HG03565 (cell line): ENCODE measurements around the gene EHBP1.

ENCODE experiments used
- ATAC-seq: cut with Tn5 transposase; IDR thresholded peaks from one replicate; pipeline ENCODE4 v1.9.1; 2021; ENCODE audit warnings: mild to moderate bottlenecking, moderate library complexity; ENCODE audit not compliant: unreplicated experiment

Gene EHBP1

DNA sequence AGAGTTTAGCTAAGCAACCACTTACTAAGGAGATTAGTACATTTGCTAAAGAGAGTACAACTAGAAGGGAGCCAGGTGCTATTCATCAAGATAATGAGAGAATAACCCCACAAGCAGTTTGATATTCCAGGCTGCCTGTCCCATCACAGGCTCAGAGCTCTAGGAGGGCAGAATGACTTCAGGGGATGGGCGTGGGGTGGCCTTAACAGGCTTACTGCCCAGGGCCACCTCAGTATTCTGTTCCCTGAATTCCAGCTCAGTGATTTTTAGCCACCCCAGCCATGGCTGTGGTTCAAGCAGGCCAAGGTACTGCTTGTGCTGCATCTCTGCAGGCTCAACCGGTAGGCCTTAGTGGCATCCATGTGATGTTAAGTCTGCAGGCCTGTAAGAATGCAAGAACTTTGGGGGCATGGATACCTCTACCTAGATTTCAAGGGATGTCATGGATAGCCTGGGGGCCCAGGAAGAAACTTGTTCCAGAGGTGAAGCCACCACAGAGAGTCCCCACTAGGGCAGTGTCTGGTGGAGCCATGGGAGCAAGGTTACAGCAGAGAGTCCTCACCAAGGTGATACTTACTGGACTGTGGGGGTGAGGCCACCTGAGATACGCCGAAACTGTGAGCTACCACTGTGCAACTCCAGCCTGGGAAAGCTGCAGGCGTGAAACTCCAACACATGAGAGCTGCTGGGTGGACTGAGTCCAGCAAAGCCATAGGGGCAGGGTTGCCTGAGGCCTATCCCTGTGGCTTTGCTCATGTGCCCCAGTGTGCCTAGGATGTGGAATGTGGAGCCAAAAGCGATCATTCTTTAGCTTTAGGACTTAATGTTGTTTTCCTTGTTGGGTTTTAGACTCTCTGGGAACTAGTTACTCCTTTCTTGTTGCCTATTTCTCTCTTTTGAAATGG lies 107.7 kb downstream of the EHBP1 start:
- no peak for ATAC-seq

DNA sequence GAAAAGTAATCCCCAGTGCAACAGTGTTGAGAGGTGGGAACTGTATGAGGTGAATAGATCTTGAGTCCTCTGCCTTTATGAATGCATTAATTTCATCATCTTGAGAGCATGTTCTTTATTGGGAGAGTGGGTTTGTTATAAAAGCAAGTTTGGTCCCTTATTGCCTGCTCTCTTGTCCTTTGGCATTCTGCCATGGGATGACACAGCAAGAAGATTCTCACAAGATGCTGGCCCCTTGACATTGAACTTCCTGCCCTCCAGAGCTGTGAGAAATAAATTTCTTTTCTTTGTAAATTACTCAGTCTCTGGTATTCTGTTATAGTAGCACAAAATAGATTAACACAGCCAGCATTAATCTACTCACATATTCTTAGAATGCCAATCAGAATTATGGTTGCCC lies 108.6 kb downstream of the EHBP1 start:
- ATAC-seq = no peak

DNA sequence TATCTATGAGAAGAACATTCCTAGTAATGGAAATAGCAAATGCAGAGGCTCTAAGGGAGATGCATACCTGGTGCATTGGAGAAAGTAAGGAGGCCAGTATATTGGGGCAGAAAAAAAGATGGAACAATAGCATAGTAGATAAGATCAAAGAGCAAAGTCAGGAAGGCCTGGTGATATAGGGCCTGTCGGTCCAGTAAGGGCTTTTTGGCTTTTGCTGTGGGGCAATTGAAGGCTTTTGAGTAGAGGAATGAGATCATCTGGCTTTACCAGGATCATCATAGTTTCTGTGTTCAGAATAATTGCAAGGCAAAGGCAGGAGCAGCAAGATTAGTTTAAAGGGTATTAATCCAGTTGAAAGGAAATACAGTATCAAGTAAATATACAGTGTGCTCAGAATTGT lies 111.8 kb downstream of the EHBP1 start:
- ATAC-seq = no peak

DNA sequence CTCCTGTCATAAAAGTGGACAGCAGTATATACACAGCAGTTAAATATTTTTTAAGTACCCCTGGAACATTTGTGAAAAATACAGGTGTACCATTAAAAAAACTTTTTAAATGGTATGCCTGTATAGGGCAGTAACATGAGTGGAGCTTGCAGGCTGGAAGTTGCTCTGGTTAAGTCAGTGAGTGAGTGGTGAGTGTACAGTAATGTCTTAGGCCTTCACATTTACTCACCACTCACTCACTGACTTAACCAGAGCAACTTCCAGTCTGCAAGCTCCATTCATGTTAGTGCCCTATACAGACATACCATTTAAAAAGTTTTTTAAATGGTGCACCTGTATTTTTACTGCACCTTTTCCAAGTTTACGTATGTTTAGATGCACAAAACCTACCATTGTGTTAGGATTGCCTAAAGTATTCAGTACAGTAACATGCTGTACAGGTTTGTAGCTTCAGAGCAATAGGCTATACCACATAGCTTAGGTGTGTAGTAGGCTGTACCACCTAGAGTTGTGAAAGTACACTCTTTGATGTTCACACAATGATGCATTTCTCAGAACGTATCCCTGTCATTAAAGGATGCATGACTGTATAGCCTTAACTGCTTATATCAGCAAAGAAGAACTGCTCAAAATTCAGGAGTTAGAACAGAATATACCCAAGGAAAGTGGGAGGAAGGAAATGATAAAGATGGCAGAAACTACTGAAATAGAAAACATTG lies 112.6 kb downstream of the EHBP1 start:
- no peak for ATAC-seq

DNA sequence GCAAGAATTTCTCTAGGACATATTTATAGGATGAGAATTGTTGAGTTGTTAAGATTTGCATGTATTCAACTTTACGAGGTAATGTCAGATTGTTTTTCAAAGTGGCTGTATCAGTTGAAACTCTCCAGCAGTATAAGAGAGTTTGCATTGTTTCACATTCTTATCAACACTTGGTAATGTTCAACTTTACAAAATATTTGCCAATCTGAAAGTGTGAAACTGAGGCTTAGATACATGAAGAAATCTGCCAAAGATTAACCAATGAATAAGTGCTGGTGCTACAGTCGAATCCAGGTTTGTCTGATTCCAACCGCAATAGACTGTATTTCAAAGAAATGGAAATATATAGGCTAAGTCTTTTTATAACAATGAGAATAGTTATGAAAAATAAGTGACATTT lies 117.0 kb downstream of the EHBP1 start:
- ATAC-seq = no peak

DNA sequence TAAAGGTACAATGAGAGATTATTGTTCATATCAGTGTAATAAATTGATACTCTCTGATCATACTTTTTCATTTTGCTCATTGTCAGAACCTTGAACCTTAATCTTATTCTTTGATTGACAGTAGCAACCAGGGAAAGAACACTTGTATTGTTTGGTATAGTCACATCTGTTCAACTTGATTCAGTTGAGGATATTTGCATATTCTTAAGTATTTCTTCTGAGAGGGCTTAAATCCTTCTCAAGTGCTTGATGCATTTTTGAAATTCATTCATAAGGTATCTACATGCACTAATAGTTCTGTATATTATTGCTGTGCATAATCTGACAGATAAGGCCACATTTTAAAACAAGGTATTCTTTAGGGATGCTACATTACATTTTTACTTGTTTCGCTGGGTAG lies 118.9 kb downstream of the EHBP1 start:
- ATAC-seq = no peak

DNA sequence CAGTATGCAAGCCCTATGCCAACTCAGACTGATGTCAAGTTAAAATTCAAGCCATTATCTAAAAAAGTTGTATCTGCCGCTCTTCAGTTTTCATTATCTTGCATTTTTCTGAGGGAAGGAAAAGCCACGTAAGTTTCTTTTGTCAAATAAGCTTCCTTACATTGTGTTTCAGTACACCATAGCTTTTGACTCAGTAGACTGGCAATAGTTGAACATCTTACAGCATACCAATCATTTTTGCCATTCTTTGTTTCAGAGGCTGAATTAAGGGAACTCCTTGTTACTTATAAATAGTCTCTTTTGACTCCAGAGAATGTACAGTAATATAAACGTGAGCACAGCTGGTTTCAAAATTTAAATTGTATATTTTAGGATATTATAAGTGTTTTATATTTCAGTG lies 120.6 kb downstream of the EHBP1 start:
- ATAC-seq = no peak

DNA sequence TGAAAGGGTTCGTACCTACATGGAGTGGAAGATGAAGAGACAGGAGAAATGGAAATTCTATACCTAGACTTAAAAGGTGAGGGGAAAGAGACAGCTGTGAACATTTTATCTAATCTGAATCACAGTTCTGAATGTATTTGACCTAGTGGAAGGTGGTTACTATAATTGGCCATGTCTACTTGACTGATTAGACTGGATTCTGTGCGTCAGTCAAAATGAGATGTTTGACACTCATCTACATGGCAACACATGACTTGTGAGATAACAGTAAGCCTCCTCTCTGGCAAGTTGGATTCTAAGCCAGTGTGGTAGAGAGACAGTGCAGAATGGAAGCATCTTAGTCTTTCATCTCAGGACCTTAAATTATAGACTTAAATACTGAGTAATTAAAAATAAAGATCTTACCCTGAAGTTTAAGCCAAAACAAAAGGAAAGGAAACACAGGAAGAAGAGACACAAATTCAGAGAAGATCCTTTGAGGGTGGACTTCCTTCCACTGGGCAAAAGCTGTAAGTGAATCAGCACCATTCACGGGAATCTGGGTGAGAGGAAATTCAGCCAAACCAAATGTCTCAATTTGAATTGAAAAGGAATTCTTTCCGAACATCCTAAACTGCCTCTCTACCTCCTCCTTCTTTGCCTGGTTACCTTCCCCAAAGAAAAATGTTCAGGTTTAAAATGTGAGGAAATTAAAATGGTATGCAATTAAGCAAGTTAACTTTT lies 121.6 kb downstream of the EHBP1 start:
- no peak for ATAC-seq

DNA sequence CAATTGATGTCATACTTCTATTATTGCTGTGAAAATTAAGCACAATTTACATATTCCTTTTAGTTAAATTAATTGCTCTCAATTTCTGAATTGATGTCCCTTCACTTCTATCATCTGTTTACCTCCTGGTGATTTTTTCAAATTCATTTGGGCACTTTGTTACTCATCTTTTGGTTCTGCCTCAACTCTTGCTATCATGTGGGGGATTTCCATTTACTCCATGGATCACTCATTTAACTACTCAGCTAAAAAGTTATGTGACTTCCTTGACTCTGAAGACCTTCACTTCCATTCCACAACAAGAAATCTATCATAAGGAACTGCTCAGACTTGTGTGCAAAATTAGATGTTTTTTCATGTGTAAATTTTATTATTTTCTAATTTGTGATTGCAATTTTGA lies 126.2 kb downstream of the EHBP1 start:
- ATAC-seq = no peak

DNA sequence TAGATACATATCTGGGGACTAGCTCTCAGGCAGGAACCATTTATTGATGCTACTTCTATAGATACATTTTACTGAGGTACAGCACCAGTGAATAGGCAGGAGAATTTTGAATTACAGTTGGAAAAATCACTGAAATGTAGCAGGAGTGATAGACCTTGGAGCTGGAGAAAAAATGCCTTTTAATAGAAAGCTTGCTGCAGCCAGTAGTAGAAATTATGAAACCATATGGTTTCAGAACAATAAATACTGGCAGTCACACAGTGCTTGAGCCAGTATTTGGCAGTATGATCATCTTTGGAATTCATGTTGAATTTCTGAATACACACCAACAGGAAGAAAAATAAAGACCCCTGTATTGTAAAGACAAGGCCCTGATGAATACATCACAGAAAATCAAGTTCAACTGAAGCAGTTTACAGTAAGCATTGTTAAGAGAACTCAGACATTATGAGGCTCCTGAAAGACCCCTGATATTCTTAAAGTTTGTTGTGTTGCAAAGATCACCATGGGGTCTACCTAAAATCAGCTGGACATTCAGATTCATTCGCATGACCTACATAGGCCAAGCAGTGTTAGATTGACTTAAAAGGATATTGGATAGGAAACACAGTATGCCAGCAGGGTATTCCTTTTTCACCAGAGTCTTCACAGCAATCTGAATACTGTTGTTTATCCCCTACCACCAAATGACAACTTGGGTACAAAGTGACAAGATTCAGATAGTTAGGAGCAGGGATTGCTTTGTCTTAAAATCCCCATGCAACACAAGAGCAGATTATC lies 139.0 kb downstream of the EHBP1 start:
- ATAC-seq = no peak

DNA sequence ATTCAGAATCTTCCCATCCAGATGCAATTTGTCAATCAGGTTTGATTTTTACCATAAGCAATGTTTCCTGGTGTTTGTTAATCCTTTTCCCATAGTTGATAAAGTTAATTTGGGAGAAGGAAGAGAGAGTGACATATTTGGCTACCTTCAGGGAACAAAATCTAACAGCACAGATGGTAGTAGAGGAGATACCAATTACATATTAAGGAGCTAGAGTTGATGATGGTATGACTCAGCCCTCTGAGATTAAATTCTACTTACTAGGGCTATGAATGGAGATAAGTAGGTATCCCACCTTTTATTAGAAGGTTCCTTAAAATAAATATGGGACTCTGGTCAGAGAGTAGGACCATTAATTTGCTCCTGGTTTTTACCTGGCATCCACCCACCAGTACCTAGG lies 139.7 kb downstream of the EHBP1 start:
- no peak for ATAC-seq

DNA sequence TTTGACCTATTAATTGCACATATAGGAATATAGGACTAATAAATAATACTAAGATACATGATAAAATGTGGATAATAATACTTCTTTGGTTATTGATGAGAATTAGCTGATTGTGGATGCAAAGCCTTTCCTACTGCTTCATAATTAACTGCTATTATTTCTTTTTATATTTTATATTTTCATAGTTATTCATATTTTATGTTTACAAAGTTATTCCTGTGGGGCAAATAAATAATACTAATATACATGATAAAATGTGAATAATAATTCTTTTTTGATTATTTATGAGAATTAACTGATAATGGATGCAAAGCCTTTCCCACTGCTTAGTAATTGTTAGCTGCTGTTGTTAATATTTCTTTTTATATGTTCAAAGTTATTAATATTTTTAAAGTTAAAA lies 146.7 kb downstream of the EHBP1 start:
- no peak for ATAC-seq

DNA sequence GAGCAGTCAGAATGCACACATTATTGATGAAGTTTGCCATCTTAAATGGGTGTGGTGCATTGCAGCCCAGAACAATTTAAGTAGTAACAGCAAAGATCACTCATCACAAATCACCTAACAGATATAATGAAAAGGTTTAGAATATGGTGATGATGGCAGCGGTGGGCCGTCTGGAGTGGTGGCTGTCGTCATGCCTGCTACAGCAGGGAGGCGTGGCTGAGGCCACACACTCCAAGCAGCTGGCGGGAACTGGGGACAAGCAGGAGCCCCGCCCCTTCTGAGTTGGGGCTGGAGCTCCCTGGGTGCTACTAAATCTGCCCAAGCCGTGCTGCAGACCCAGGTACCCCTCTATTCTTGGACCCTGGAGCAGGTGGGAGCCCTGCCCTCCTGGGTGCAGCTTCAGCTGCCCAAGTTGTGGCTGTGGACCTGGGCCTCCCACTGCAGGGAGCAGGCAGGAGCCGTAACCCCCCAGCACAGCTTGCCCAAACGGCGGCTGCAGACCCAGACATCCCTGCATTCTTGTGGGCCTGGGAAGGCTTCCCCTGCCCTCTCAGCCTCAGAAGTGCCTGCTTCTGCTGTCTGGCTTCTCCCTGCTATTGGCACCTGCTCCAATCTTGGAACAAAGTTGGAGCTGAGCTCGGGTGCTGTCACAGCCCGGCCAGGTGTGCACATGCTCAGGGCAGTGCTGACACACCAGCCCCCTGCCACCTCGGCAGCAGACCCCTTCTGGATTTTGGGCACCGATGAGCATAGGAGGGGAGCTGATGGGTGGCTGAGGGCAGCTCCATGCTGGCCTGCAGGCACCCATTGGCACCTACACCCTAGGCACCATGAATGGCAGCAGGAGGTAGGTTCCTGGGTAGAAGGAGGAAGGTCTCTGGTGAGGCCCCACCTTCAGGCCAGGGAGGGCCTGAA lies 149.3 kb downstream of the EHBP1 start:
- ATAC-seq = no peak

DNA sequence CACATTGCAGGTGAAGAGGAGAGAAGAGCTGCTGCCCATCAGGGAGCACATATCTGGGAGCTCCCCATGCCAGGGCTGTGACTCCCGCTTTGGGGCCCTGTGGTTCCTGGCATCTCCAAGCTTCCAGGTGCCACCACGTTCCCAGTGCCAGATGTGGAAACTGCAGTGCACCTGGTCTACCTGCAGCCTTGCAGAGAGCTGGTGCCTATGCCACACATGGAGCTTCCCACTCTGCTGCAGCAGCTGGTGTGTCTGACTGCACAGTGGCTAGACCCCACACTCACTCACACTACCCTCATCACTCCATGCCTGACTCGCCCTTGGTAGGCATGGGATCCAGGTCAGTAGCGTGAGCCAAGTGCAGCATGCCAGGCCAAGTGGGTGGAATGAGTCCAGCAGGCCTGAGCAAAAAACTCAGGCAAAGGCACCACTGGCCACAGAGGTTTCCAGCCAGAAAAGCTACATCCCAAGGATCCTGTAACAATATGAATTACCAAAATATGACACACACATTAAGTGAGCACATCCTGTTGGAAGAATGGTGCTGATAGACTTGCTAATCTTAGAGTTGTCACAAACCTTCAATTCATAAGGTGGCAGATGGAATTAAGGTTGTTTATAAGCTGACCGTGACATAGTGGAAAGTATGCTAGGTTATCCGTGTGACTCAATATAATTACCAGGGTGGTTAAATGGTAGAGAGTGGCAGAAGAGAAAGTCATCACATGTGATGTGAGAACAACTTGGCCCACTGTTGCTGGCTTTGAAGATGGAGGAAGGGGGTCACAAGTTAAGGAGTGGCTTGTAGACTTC lies 150.9 kb downstream of the EHBP1 start:
- no peak for ATAC-seq

DNA sequence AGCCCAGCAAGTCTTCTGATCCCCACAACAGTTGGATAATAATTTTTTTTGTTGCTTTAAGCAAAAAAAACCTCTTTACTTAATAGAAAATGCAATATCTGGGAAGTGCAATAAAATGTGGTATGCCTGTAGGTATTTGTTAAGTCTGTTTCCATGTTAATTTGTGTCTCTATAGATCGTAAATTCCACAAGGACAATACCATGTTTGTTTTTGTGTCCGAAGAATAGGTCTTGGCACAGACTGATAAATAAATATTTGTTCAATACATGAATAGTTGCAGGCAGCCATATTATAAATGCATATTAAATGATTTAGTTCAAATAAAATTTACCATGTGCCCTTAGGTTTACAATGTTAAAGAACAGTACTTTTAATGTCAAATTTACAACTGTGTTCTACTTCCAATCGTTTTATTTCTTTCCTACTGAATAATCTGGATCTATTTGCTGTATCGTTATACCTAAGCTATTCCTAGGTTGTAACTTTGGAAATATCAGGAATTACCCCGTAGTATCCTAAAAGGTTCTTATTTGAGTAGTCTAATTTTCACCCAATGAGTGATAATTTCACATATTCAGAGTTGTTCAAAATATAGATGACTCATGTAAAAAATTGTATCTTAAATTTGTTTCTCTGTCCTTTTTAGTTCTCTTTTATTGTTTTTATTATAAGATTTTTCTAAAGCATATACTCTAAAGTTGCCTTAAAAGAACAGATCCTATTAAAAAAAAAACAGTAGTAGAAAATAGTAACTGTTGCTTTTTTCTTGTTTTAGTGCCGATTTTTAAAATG lies 151.8 kb downstream of the EHBP1 start:
- no peak for ATAC-seq

DNA sequence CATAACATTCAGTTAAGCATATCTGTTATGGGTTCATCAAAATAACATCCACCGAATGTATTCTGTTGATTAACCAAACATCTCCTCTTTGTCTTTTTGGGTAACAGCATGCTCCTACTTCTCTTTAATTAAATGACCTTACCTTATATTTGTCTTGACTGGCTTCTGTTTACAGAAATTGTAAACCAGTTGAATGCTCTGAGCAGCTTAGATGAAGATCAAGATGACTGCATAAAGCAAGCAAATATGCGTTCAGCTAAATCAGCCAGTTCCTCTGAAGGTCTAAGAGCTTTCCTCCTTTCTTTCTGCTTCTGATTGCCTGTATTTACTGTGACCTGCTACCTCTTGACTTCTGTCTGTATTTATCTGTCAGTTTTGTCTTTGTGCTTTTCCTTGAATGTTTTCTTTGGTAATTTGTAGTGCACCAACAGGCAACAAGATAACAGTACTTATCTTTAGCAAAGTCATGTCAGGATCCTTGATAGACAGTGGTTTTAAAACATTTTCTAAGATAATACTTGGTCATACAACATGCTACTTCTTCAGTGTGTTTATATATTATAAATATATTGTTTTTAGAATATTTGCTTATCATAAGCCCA lies 152.8 kb downstream of the EHBP1 start:
- ATAC-seq = no peak

DNA sequence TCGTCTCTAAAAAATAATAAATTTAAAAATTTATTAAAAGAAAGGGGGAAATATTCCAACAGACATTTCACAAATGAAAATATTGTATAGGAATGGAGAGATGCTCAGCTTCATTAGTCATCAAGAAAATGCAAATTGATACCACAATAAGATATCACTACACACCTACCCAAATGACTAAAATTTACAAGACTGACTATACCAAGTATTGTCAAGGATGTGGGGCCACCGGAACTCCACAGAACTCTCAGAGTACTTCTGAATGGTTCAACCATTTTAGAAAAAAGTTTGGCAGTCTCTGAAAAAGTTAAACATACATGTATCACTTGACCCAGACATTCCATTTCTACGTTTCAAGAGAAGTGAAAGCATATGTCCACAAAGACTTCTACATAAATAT lies 163.4 kb downstream of the EHBP1 start:
- ATAC-seq = no peak

DNA sequence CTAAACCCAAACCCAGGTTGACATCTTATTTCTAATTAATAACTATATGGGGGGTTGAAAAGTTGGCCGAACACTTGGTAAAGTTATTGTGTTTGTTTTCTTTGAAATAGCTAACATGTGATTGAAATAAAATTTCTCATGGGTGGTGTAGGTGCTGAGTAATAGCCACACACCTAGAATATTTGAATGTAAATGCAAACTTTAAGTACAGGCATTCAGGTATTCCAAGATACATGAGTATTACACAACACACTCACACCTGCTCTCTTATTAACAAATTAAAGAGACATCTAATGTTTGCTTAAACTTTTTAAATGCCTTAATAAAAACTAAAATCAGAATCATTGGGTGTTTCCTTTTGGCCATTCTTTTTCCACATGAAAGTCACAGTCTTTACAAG lies 165.5 kb downstream of the EHBP1 start:
- ATAC-seq = no peak
